Lower leg skin (tissue), 4 donors: ENCODE results near the gene SLC25A26. TPM values are rescaled to one million over a fixed set of nuclear protein-coding genes. Genes with fewer than 3 reads are reported as not detected.

Experiments
- DNase-seq, 2 donors: peaks; one replicate each; pipeline ENCODE4 v3.0.0-alpha.2; 2019; ENCODE audit warnings: low spot score in 2 of 2
- H3K4me3 ChIP-seq: fragments of 200-600 bp; sonication (generic); 2 replicates; pipeline ENCODE4 v1.5.1; 2017; ENCODE audit warnings: mild to moderate bottlenecking, low read depth; ENCODE audit not compliant: poor library complexity, severe bottlenecking
- POLR2A ChIP-seq, 2 donors: fragments of 450-650 bp; IDR thresholded peaks; one replicate each; pipeline ENCODE4 v1.6.1; 2016 to 2017; ENCODE audit warnings: antibody characterized with exemption in 2 of 2, mild to moderate bottlenecking in 1 of 2, moderate library complexity in 1 of 2
- WGBS, 2 donors: methylation state at CpG; one replicate each; pipeline ENCODE4 v1.1.5; 2018; 5-methylcytosine and 5-hydroxymethylcytosine counted together
- intact Hi-C: fragments of 100-400 bp; cut with DNase I; formaldehyde crosslinking; loops from one replicate; pipeline ENCODE4 v1.15.0; 2023; ENCODE audit warnings: low total_unique reads
- total RNA-seq, 4 donors: library from RNA; depleted of rRNA; stranded (reverse); fragments of >200 nt; gene quantifications; one replicate each; pipeline ENCODE4 v1.1.0, GENCODE V29; 2016
- TF ChIP-seq, protein P1 (sequence below), 3 donors: fragments of 450-650 bp; IDR thresholded peaks; one replicate each; pipeline ENCODE4 v1.5.1; 2016; ENCODE audit warnings: antibody characterized with exemption in 3 of 3, mild to moderate bottlenecking in 3 of 3, moderate library complexity in 2 of 3

The SLC25A26 gene
- total RNA-seq, 4 donors from 2014 or later: 13.7 to 29.1 (median 21.9) TPM

DNA sequence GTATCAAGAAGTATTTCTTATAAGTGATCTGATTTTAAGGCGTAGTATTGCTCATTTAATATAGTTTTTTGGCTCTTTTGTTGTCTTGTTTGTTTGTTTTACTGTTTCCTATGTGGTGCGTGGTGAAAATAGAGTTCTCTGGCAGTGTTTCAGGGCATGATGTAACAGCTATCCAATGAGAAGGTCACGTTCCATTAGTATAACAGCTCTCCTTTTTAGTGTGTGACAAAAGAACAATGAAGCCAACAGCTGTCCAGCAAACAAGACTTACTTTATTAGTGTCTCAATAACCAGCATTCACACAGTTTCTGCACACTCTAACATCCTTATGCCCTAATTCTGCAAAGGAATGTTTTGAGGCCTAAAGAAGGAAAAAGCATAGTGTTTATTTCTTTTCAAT is 127.9 kb downstream of the SLC25A26 start:
- TF ChIP-seq POLR2A (IDR thresholded peaks at IDR 0.05): no peak
- TF ChIP-seq, protein P1, sequence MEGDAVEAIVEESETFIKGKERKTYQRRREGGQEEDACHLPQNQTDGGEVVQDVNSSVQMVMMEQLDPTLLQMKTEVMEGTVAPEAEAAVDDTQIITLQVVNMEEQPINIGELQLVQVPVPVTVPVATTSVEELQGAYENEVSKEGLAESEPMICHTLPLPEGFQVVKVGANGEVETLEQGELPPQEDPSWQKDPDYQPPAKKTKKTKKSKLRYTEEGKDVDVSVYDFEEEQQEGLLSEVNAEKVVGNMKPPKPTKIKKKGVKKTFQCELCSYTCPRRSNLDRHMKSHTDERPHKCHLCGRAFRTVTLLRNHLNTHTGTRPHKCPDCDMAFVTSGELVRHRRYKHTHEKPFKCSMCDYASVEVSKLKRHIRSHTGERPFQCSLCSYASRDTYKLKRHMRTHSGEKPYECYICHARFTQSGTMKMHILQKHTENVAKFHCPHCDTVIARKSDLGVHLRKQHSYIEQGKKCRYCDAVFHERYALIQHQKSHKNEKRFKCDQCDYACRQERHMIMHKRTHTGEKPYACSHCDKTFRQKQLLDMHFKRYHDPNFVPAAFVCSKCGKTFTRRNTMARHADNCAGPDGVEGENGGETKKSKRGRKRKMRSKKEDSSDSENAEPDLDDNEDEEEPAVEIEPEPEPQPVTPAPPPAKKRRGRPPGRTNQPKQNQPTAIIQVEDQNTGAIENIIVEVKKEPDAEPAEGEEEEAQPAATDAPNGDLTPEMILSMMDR (IDR thresholded peaks at IDR 0.05): no peak
- no peak for DNase-seq
- H3K4me3 ChIP-seq: no peak overlapping the region
- 81 to 85% methylated on average over 3 of the region's 3 CpGs for WGBS, 2 donors
- intact Hi-C loops: loop anchor here (5.0 kb wide), 1 partner anchor 1704 kb away; no protein-coding TSS in a partner anchor

DNA sequence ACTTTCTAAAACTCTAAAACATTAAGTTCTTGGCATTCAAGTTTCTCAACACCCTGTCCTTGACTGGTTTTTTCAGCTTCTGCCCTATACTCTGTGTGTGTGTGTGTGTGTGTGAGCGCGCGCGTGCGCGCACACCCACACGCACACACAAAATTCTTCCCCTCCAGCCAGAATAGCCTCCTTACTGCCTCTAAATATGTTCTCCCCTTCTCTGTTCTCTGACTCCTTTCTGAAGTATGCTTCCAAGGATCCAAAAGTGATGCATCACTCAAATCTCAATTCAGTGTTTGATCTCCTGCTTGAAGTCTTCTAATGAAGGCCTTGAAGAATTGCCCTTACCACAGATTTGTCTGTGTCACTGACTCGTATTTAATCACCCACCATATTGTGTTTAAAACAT is 129.8 kb downstream of the SLC25A26 start:
- H3K4me3 ChIP-seq: no peak overlapping the region
- intact Hi-C loops: no loop called here
- TF ChIP-seq, protein P1 (IDR thresholded peaks at IDR 0.05): no peak
- no peak for TF ChIP-seq POLR2A (IDR thresholded peaks at IDR 0.05)
- WGBS, 2 donors: 97 to 98% methylated on average over 8 of the region's 8 CpGs
- DNase-seq: no peak

DNA sequence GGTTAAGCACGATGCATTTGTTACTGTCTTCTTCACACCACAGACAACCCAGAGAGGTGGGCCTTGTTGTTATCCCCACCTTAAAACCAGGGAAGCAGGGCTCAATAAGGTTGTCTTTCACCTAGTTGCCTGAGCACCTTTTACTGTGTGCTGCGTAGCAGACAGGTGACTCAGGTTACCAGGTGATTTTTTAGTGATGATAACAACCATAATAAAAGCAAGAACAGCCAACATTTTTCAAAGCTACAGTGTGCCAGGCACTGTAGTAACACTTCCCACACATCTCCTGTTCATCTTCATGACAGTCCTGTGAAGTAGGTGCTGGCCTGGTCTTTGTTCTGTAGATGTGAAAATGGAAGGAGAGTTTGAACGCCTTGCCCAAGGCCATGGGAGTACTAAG is 132.2 kb downstream of the SLC25A26 start:
- no peak overlapping the region for H3K4me3 ChIP-seq
- 99% methylated on average over 3 of the region's 3 CpGs for WGBS, 2 donors
- DNase-seq: no peak
- TF ChIP-seq, protein P1 (IDR thresholded peaks at IDR 0.05): no peak
- no peak for TF ChIP-seq POLR2A (IDR thresholded peaks at IDR 0.05)
- intact Hi-C loops: no loop called here

DNA sequence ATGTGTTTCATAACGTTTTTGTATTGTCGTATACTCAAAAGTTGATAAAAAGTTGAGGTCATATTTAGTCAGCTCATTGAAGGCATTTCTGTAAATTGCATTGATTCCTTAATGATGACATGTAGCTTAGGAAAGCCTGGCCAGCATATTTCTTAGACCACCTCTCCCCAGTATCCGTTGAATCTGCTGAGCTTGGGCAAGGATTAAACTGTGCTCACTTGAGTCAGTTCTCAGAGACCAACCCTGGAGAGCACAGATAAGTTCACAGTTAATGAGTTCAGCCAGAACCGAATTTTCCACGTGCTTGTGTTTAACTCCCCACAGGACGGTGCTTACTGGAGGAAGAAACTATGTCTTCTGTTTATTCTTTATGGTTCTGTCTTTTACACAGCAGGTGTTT is 132.7 kb downstream of the SLC25A26 start:
- 77% methylated on average over 6 of the region's 6 CpGs for WGBS, 2 donors
- TF ChIP-seq POLR2A (IDR thresholded peaks at IDR 0.05): no peak
- TF ChIP-seq, protein P1 (IDR thresholded peaks at IDR 0.05): no peak
- intact Hi-C loops: no loop called here

DNA sequence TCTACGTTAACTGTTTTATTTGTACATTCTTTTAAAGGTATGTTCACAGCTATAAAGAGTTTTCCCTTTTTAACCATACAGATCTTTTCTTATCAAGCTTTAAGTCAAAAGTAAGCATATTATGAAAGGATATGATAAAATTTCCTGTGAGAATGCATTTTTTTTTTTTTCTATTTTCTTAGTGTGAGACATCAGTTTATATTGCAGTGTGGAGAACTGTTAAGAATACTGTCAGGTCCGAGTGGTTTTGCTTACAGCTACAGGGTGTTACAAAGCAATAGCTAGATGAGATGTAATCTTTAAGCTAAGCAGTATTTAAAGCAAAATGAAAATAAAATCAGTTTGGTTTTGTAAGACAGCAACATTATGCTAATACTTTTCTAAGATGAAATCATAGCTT is 133.2 kb downstream of the SLC25A26 start:
- 87 to 92% methylated on average over 2 of the region's 2 CpGs for WGBS, 2 donors
- TF ChIP-seq, protein P1 (IDR thresholded peaks at IDR 0.05): no peak
- TF ChIP-seq POLR2A (IDR thresholded peaks at IDR 0.05): no peak
- H3K4me3 ChIP-seq: no peak overlapping the region
- no peak for DNase-seq
- intact Hi-C loops: no loop called here

More for the DNA sequence above, 132.7 kb downstream of the SLC25A26 start:
- no peak for DNase-seq
- H3K4me3 ChIP-seq: no peak overlapping the region

DNA sequence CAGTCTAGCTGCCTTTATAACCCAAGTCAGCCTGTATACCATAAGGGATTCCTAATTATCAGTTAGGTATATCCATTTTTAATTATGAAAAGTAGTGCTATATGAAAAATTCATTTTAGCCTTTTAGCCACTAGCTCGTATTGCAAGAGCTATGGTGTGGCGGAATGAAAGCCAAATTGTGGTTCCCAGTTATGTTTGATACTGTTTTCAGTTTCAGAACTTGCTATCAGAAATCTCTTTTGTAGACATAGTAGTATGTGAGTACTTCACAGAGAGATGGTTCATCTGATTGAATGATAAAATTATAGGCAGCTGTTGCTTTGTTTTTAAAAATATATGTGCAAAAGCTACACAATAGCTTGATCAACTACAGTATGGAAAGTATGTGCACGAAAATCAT is 134.6 kb downstream of the SLC25A26 start:
- TF ChIP-seq POLR2A (IDR thresholded peaks at IDR 0.05): no peak
- TF ChIP-seq, protein P1 (IDR thresholded peaks at IDR 0.05): no peak
- whole genome bisulfite sequencing, 2 donors: 86 to 94% methylated on average over 3 of the region's 3 CpGs
- DNase-seq: no peak
- intact Hi-C loops: no loop called here
- H3K4me3 ChIP-seq: no peak overlapping the region
